OCI-LY3 (cell line): ENCODE data around the gene ZNF726.

Experiments
- EZH2phosphoT487 ChIP-seq: fragments of 200-600 bp; shearing (Covaris generic); IDR thresholded peaks from 2 replicates; pipeline ENCODE4 v1.6.1; 2018; ENCODE audit warnings: antibody characterized with exemption, mixed run types, low read depth
- TF ChIP-seq, protein P1 (sequence below): fragments of 200-600, 300-600 bp; sonication (generic); IDR thresholded peaks from 2 replicates; pipeline ENCODE4 v1.5.1; 2014; ENCODE audit warnings: antibody characterized with exemption, low read length, low read depth

DNA sequence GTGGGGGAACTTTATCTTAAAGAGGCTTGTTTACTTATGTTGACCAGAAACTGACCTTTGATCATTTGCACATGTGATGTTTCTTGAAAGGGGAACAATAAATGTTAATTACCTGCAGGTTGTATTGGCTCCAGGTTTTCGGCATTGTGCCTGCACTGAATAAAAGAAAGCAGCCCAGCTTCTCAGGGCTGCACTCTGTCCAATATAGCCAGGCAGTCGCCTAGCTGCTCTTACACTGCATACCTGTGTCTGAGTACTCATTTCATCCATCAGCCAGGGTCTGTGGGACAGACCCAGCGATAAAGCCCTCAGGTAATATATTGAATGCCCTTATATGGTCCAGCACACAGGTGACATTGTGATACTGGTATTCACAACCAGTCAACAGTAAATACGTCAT lies 8.9 kb upstream of the ZNF726 start:
- TF ChIP-seq, protein P1, sequence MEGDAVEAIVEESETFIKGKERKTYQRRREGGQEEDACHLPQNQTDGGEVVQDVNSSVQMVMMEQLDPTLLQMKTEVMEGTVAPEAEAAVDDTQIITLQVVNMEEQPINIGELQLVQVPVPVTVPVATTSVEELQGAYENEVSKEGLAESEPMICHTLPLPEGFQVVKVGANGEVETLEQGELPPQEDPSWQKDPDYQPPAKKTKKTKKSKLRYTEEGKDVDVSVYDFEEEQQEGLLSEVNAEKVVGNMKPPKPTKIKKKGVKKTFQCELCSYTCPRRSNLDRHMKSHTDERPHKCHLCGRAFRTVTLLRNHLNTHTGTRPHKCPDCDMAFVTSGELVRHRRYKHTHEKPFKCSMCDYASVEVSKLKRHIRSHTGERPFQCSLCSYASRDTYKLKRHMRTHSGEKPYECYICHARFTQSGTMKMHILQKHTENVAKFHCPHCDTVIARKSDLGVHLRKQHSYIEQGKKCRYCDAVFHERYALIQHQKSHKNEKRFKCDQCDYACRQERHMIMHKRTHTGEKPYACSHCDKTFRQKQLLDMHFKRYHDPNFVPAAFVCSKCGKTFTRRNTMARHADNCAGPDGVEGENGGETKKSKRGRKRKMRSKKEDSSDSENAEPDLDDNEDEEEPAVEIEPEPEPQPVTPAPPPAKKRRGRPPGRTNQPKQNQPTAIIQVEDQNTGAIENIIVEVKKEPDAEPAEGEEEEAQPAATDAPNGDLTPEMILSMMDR = no peak
- TF ChIP-seq EZH2phosphoT487 = no peak
